Measurements from ENCODE around the gene ZNF765. TPM values are rescaled to one million over a fixed set of nuclear protein-coding genes. Genes with fewer than 3 reads are reported as not detected.
"Not testable (repeated sequence)": the region's sequence is repeated elsewhere in the genome, so short reads cannot be mapped to it uniquely, and the experiment has no call there.

The ZNF765 gene
- total and polyA plus RNA-seq, 5 donors = 2.5 to 6.2 (median 4.3) TPM

GRCh38 chr19:53461866-53462265, 66.9 kb downstream of the ZNF765 start:
- Histone ChIP-seq H3K4me1 (ENCODE audit: control insufficient read depth, insufficient read depth, low read length) (no peaks in the 10 kb centered on the region), H3K4me3 (ENCODE audit: low read length) (no peak overlapping the region), H3K9me3 (ENCODE audit: control insufficient read depth, low read length) (no peaks in the 10 kb centered on the region), H3K27me3 (ENCODE audit: control insufficient read depth, insufficient read depth) (no peaks in the 10 kb centered on the region), H3K27ac (ENCODE audit: low read length) (no peak overlapping the region)
- no peak for DNase-seq
- intact Hi-C loops (cut with DNase I) = no loop called here
- 94% methylated on average over 6 of the region's 6 CpGs for WGBS
- ATAC-seq = no peak

GRCh38 chr19:53462861-53463260, 67.9 kb downstream of the ZNF765 start:
- H3K9me3 ChIP-seq (ENCODE audit: control insufficient read depth, low read length) = no peaks in the 10 kb centered on the region
- DNase-seq (no peak), ATAC-seq (no peak)
- H3K4me1 ChIP-seq (ENCODE audit: control insufficient read depth, insufficient read depth, low read length) = no peaks in the 10 kb centered on the region
- no peak overlapping the region for H3K27ac ChIP-seq (ENCODE audit: low read length)
- WGBS = 54% methylated on average over 14 of the region's 14 CpGs
- intact Hi-C loops (cut with DNase I) = no loop called here
- H3K27me3 ChIP-seq (ENCODE audit: control insufficient read depth, insufficient read depth) = no peaks in the 10 kb centered on the region
- peak overlapping the region; percentile 17 for H3K4me3 ChIP-seq (ENCODE audit: low read length)

GRCh38 chr19:53463263-53463662, 68.3 kb downstream of the ZNF765 start:
- Histone ChIP-seq H3K4me3 (ENCODE audit: low read length) (peak overlapping the region; percentile 17), H3K9me3 (ENCODE audit: control insufficient read depth, low read length) (no peaks in the 10 kb centered on the region), H3K4me1 (ENCODE audit: control insufficient read depth, insufficient read depth, low read length) (no peaks in the 10 kb centered on the region), H3K27me3 (ENCODE audit: control insufficient read depth, insufficient read depth) (no peaks in the 10 kb centered on the region), H3K27ac (ENCODE audit: low read length) (no peak overlapping the region)
- intact Hi-C loops (cut with DNase I) = no loop called here
- DNase-seq (peak; percentile 69 to 88 (median 80)), ATAC-seq (peak; percentile 48 to 83)
- WGBS = 14% methylated on average over 19 of the region's 19 CpGs

- Histone ChIP-seq H3K4me1 (ENCODE audit: control insufficient read depth, insufficient read depth, low read length) (no peaks in the 10 kb centered on the region), H3K27ac (ENCODE audit: low read length) (peak overlapping the region; percentile 10), H3K4me3 (ENCODE audit: low read length) (peak overlapping the region; percentile 94), H3K9me3 (ENCODE audit: control insufficient read depth, low read length) (no peaks in the 10 kb centered on the region), H3K27me3 (ENCODE audit: control insufficient read depth, insufficient read depth) (no peaks in the 10 kb centered on the region)
- intact Hi-C loops (cut with DNase I) = no loop called here
- 8% methylated on average over 31 of the region's 31 CpGs for WGBS
- peak; percentile 26 to 70 (median 64) for DNase-seq
- ATAC-seq = peak; percentile 12 to 33
Observed at GRCh38 chr19:53466726-53467484, 72.0 kb downstream of the ZNF765 start.

GRCh38 chr19:53467485-53468262, 72.7 kb downstream of the ZNF765 start, which contains the start of gene ZNF813:
TSS of gene ZNF813 (plus strand) at chr19:53467733. CDS start at chr19:53483823, 16,090 bp downstream.
- intact Hi-C loops (cut with DNase I) = no loop called here
- peak; percentile 95 to 99 (median 99) for DNase-seq
- no peaks in the 10 kb centered on the region for H3K27me3 ChIP-seq (ENCODE audit: control insufficient read depth, insufficient read depth)
- whole genome bisulfite sequencing = under 1% methylated on average over 53 of the region's 55 CpGs
- H3K4me3 ChIP-seq (ENCODE audit: low read length) = peak within 1 kb of the TSS; percentile 94
- H3K9me3 ChIP-seq (ENCODE audit: control insufficient read depth, low read length) = no peaks in the 10 kb centered on the region
- peak; percentile 98 to 99 for ATAC-seq
- H3K4me1 ChIP-seq (ENCODE audit: control insufficient read depth, insufficient read depth, low read length) = no peaks in the 10 kb centered on the region
- H3K27ac ChIP-seq (ENCODE audit: low read length) = peak within 1 kb of the TSS; percentile 84

GRCh38 chr19:53468628-53469027, 73.7 kb downstream of the ZNF765 start:
- H3K4me1 ChIP-seq (ENCODE audit: control insufficient read depth, insufficient read depth, low read length); ATAC-seq; DNase-seq; H3K27ac ChIP-seq (ENCODE audit: low read length); H3K27me3 ChIP-seq (ENCODE audit: control insufficient read depth, insufficient read depth); H3K4me3 ChIP-seq (ENCODE audit: low read length); H3K9me3 ChIP-seq (ENCODE audit: control insufficient read depth, low read length); intact Hi-C loops (cut with DNase I): not testable (repeated sequence)
- WGBS = 13% methylated on average over 8 of the region's 8 CpGs

- intact Hi-C loops (cut with DNase I) = no loop called here
- WGBS = 96% methylated on average over 7 of the region's 7 CpGs
- ATAC-seq (no peak), DNase-seq (no peak)
- Histone ChIP-seq H3K9me3 (ENCODE audit: control insufficient read depth, low read length) (no peaks in the 10 kb centered on the region), H3K27me3 (ENCODE audit: control insufficient read depth, insufficient read depth) (no peaks in the 10 kb centered on the region), H3K4me3 (ENCODE audit: low read length) (no peak overlapping the region), H3K27ac (ENCODE audit: low read length) (no peak overlapping the region), H3K4me1 (ENCODE audit: control insufficient read depth, insufficient read depth, low read length) (no peaks in the 10 kb centered on the region)
Observed at GRCh38 chr19:53471916-53472315, 77.0 kb downstream of the ZNF765 start.

- intact Hi-C loops (cut with DNase I); H3K4me3 ChIP-seq (ENCODE audit: low read length); H3K27ac ChIP-seq (ENCODE audit: low read length); H3K4me1 ChIP-seq (ENCODE audit: control insufficient read depth, insufficient read depth, low read length); H3K9me3 ChIP-seq (ENCODE audit: control insufficient read depth, low read length); DNase-seq; H3K27me3 ChIP-seq (ENCODE audit: control insufficient read depth, insufficient read depth); ATAC-seq: not testable (repeated sequence)
- WGBS = 64% methylated on average over 1 of the region's 1 CpG
Observed at GRCh38 chr19:53474832-53475231, 79.9 kb downstream of the ZNF765 start.

- H3K9me3 ChIP-seq (ENCODE audit: control insufficient read depth, low read length); H3K4me1 ChIP-seq (ENCODE audit: control insufficient read depth, insufficient read depth, low read length); H3K4me3 ChIP-seq (ENCODE audit: low read length); intact Hi-C loops (cut with DNase I); DNase-seq; ATAC-seq; H3K27me3 ChIP-seq (ENCODE audit: control insufficient read depth, insufficient read depth); H3K27ac ChIP-seq (ENCODE audit: low read length): not testable (repeated sequence)
- WGBS = 88% methylated on average over 6 of the region's 6 CpGs
Observed at GRCh38 chr19:53475470-53475869, 80.5 kb downstream of the ZNF765 start.

All from right cardiac atrium (tissue), 5 donors.